Measurements from ENCODE around the gene CFAP410. TPM values are rescaled to one million over a fixed set of nuclear protein-coding genes. Genes with fewer than 3 reads are reported as not detected.

Gene CFAP410
- total and polyA plus RNA-seq, 2 donors (not counting 3 experiments of a cell fraction or from before 2014, with no cell fraction given), result 7.2 to 12.2 TPM

DNA sequence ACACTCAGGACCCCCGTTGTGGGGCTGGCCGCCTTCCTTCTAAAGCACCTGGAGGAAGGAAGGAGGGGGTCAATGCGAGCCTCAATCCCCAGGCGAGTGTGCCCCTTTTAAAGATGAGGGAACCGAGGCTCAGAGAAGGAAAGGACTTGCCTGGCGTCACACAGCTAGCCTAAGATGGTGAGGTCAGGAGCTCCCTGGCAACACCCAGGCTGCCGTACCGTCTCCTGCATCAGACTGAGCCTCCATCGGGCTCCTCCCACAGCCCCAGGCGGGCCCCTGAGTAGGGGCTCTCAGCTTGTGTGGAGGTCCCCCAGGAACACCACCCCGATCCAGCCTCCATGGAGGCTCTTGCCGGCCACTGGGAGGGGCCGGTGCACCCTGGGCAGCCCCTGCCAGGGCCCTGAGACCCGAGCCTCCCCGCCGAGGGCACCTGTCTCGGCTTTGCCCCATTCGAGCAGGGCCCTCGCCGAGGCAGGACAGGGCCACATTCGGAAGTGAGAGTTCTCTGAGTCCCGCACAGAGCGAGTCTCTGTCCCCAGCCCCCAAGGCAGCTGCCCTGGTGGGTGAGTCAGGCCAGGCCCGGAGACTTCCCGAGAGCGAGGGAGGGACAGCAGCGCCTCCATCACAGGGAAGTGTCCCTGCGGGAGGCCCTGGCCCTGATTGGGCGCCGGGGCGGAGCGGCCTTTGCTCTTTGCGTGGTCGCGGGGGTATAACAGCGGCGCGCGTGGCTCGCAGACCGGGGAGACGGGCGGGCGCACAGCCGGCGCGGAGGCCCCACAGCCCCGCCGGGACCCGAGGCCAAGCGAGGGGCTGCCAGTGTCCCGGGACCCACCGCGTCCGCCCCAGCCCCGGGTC is 53.8 kb downstream of the CFAP410 start, which contains the start of gene AIRE:
Gene AIRE (plus strand): TSS at position 739 of the 855 bp plus-strand sequence. CDS start 131 bp downstream, outside the sequence.
- H3K4me2 ChIP-seq (ENCODE audit: insufficient read depth, low read length), result no peak within 1 kb of the TSS
- H3K27me3 ChIP-seq (ENCODE audit: control insufficient read depth in 2 of 2, insufficient read depth in 2 of 2, low read length in 2 of 2), result peaks cover 0 to 3% of the 10 kb centered on the region in 2 experiments
- ChIA-PET CTCF (interaction anchor here (1.1 kb wide), 1 partner anchor 19 kb away, joined by 4 read pairs; no protein-coding TSS in a partner anchor), POLR2A (no interaction called here)
- dilution Hi-C loops (cut with MboI; ENCODE audit: extremely low pct_ligation_motif_present, low sequenced_read_pairs) (no loop called here), intact Hi-C loops (cut with micrococcal nuclease) (no loop called here)
- H3K79me2 ChIP-seq (ENCODE audit: control insufficient read depth, insufficient read depth, low read length), result no peaks in the 10 kb centered on the region
- no TSS peak for BruUV-seq (replicated peaks)
- FAIRE-seq (peak; percentile 62), DNase-seq (ENCODE audit: low read depth, low spot score) (no peak)
- no peaks in the 10 kb centered on the region for H3K36me3 ChIP-seq (ENCODE audit: control insufficient read depth in 2 of 2, extremely low read depth in 1 of 2, insufficient read depth in 2 of 2, low read length in 2 of 2)
- H3K4me3 ChIP-seq (replicated peaks in 1 of 3; ENCODE audit: insufficient read depth in 1 of 3, low read depth in 1 of 3, low read length in 3 of 3), result no peak within 1 kb of the TSS
- H3K9me1 ChIP-seq (replicated peaks; ENCODE audit: control insufficient read depth, extremely low read depth, insufficient read depth, low read length), result no peaks in the 10 kb centered on the region
- no peaks in the 10 kb centered on the region for H4K20me1 ChIP-seq (replicated peaks; ENCODE audit: control insufficient read depth, extremely low read depth, insufficient read depth, low read length)
- no peak within 1 kb of the TSS for H3K27ac ChIP-seq (ENCODE audit: insufficient read depth, low read depth, low read length)
- peak within 1 kb of the TSS; percentile 81 for H2AFZ ChIP-seq (ENCODE audit: low read depth, low read length)
- H3K4me1 ChIP-seq (ENCODE audit: control insufficient read depth, extremely low read depth, insufficient read depth, low read length), result no peaks in the 10 kb centered on the region
- no peaks in the 10 kb centered on the region for H3K9me3 ChIP-seq (replicated peaks; ENCODE audit: control insufficient read depth, insufficient read depth, low read length)
- TF ChIP-seq JUN (IDR thresholded peaks at IDR 0.05; ENCODE audit: borderline replicate concordance, insufficient read depth, insufficient read length, low read depth), result no peak
- no peak for TF ChIP-seq MYC (IDR thresholded peaks at IDR 0.05; ENCODE audit: low read depth, low read length)
- no peak for TF ChIP-seq CTCF (IDR thresholded peaks at IDR 0.05; ENCODE audit: extremely low read depth in 1 of 2, insufficient read depth in 1 of 2, low read depth in 1 of 2, low read length in 2 of 2)
- no peak for TF ChIP-seq GATA2 (IDR thresholded peaks at IDR 0.05; ENCODE audit: insufficient read depth, insufficient read length, low read depth, low read length)
- no peak for TF ChIP-seq POLR2A (IDR thresholded peaks at IDR 0.05; ENCODE audit: low read depth, low read length)
- no peak for TF ChIP-seq FOS (IDR thresholded peaks at IDR 0.05; ENCODE audit: borderline replicate concordance, insufficient read depth, low read length)
- H3K9ac ChIP-seq (replicated peaks; ENCODE audit: extremely low read depth, insufficient read depth, low read length), result no peak within 1 kb of the TSS

Measured in endothelial cell of umbilical vein (primary cell).